NCI-H524 treated with DMSO at 0.1 percent for 48 hours (cell line): ENCODE results near the gene KDM2B.
"Not testable (repeated sequence)": the region's sequence is repeated elsewhere in the genome, so short reads cannot be mapped to it uniquely, and the experiment has no call there.

Experiments used
- DNase-seq: peaks from one replicate; lab custom pipeline; 2025; lab: John Stamatoyannopoulos, UW

KDM2B gene

GRCh38 chr12:121499929-121500793 lies 80.7 kb downstream of the KDM2B start:
- no peak for DNase-seq

- no peak for DNase-seq
Measured at GRCh38 chr12:121495746-121496145, 85.1 kb downstream of the KDM2B start.

- no peak for DNase-seq
Measured at GRCh38 chr12:121494093-121494787, 86.6 kb downstream of the KDM2B start.

GRCh38 chr12:121490401-121491281 lies 90.2 kb downstream of the KDM2B start:
- no peak for DNase-seq

- DNase-seq: no peak
Measured at GRCh38 chr12:121489874-121490273, 90.9 kb downstream of the KDM2B start.

GRCh38 chr12:121484967-121485366 lies 95.9 kb downstream of the KDM2B start:
- no peak for DNase-seq

- DNase-seq: not testable (repeated sequence)
Measured at GRCh38 chr12:121484564-121484963, 96.3 kb downstream of the KDM2B start.

- DNase-seq: no peak
Measured at GRCh38 chr12:121483949-121484348, 96.9 kb downstream of the KDM2B start.

GRCh38 chr12:121476477-121476876 lies 104.3 kb downstream of the KDM2B start:
- no peak for DNase-seq

GRCh38 chr12:121475279-121475678 lies 105.5 kb downstream of the KDM2B start:
- DNase-seq: no peak

GRCh38 chr12:121472150-121472905 lies 108.5 kb downstream of the KDM2B start:
- DNase-seq: no peak

- DNase-seq: no peak
Measured at GRCh38 chr12:121470751-121471150, 110.1 kb downstream of the KDM2B start.

GRCh38 chr12:121468499-121468801 lies 112.4 kb downstream of the KDM2B start:
- no peak for DNase-seq

- no peak for DNase-seq
Measured at GRCh38 chr12:121467638-121468498, 113.0 kb downstream of the KDM2B start.

- DNase-seq: no peak
Measured at GRCh38 chr12:121466794-121467637, 113.8 kb downstream of the KDM2B start.

GRCh38 chr12:121465921-121466793 lies 114.7 kb downstream of the KDM2B start:
- DNase-seq: no peak

- DNase-seq: no peak
Measured at GRCh38 chr12:121464331-121464730, 116.5 kb downstream of the KDM2B start.

GRCh38 chr12:121461048-121461447 lies 119.8 kb downstream of the KDM2B start:
- DNase-seq: no peak

GRCh38 chr12:121456551-121456950 lies 124.3 kb downstream of the KDM2B start:
- no peak for DNase-seq
